Stimulated activated CD4-positive, alpha-beta T cell treated with anti-CD3 and anti-CD28 coated beads, Interleukin-1b, Interleukin-23, amount 100 ng/mL, for 24 hours (primary cell): ENCODE results near the gene CELF2.

Experiments
- DNase-seq, 4 experiments: peaks; one replicate each; pipeline ENCODE4 v3.0.0-alpha.2; 2020; ENCODE audit warnings: low read depth in 4 of 4, low spot score in 1 of 4

Gene CELF2

GRCh38 chr10:11317936-11318670, 300.4 kb downstream of the CELF2 start:
- DNase-seq: no peak

GRCh38 chr10:11318826-11319598, 301.3 kb downstream of the CELF2 start:
- DNase-seq: no peak

- DNase-seq: no peak
These were observed 302.4 kb downstream of the CELF2 start for GRCh38 chr10:11319990-11320602.

GRCh38 chr10:11320809-11321520, 303.3 kb downstream of the CELF2 start:
- DNase-seq: no peak

GRCh38 chr10:11322698-11323097, 305.0 kb downstream of the CELF2 start:
- no peak for DNase-seq

GRCh38 chr10:11324761-11325321, 307.2 kb downstream of the CELF2 start:
- DNase-seq: no peak

GRCh38 chr10:11325817-11326216, 308.1 kb downstream of the CELF2 start:
- DNase-seq: no peak

GRCh38 chr10:11326241-11326640, 308.6 kb downstream of the CELF2 start:
- no peak for DNase-seq

- no peak for DNase-seq
These were observed 309.4 kb downstream of the CELF2 start for GRCh38 chr10:11326913-11327616.

- DNase-seq: no peak
These were observed 310.8 kb downstream of the CELF2 start for GRCh38 chr10:11328264-11329061.

GRCh38 chr10:11329062-11329673, 311.5 kb downstream of the CELF2 start:
- no peak for DNase-seq

GRCh38 chr10:11330383-11331045, 312.8 kb downstream of the CELF2 start:
- DNase-seq: no peak

- DNase-seq: no peak
These were observed 313.4 kb downstream of the CELF2 start for GRCh38 chr10:11331046-11331577.

GRCh38 chr10:11331726-11332125, 314.1 kb downstream of the CELF2 start:
- DNase-seq: no peak

- DNase-seq: no peak
These were observed 315.2 kb downstream of the CELF2 start for GRCh38 chr10:11332846-11333245.

- DNase-seq: no peak
These were observed 316.8 kb downstream of the CELF2 start for GRCh38 chr10:11334436-11334835.

- no peak for DNase-seq
These were observed 317.5 kb downstream of the CELF2 start for GRCh38 chr10:11335167-11335652.

- no peak for DNase-seq
These were observed 318.3 kb downstream of the CELF2 start for GRCh38 chr10:11335881-11336430.
